Measurements from ENCODE around the gene SIGMAR1.

Gene SIGMAR1

DNA sequence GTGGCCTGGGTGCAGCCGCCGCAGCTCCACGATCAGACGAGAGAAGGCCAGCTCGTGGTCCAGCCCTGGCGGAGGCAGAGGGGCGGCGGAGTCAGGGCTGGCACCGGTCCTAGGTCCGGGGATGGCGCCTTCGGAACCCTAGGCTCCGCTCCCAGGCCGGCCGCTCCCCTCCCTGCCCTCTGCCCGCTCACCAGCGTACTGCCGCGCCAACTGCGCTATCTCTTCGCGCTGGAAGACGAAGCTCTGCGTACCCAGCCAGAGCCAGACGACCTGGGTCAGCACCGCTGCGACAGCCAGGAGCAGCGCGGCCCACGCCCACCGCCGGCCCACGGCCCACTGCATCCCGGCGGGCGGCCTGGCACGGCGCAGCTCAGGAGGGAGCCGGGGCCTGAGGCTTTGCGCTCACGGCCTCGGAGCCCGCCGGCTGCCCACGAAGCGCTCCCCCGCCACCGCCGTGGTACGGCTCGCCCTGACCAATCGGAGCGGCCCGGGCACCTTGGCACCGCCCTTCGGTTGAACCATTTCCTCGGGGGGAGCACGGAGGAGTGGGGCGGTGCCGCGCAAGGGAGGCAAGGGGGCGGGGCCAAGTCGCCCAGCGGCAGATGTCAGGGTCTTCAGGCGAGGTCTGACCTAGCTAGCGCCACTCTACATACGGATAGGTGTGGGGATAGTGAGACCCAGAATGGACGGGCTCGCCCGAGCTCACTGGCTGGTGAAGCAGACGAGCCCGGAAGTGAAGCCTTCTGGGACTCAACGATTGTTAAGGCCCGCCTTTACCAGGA lies at the start of gene SIGMAR1:
SIGMAR1 (minus strand) TSS at position 432 of the 782 bp plus-strand sequence; CDS start at position 342, 90 bp downstream.
- DNase-seq (ENCODE audit: low read depth) = peak; percentile 88

- DNase-seq (ENCODE audit: low read depth) = no peak
Observed at GRCh38 chr9:34686732-34687131, 49.1 kb upstream of the SIGMAR1 start.

DNA sequence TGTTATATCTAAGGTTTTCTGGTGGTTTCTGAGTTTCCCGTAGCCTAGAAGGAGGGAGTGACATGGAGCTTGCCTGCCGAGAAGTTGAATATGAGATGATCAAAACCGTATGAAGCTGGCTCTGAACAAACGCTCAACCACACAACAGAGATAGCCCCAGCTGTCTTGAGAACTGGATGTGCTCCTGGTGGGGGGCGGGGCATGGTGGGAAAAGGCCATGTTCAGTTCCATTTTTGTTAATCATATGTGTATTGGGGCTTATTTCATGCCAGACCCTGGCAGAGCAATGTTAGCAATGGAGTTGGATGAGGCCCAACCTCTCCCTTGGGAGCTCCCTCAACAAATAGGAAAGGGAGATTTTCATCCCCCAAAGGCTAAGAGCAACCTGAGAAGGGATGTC lies 48.6 kb upstream of the SIGMAR1 start:
- DNase-seq (ENCODE audit: low read depth) = no peak

DNA sequence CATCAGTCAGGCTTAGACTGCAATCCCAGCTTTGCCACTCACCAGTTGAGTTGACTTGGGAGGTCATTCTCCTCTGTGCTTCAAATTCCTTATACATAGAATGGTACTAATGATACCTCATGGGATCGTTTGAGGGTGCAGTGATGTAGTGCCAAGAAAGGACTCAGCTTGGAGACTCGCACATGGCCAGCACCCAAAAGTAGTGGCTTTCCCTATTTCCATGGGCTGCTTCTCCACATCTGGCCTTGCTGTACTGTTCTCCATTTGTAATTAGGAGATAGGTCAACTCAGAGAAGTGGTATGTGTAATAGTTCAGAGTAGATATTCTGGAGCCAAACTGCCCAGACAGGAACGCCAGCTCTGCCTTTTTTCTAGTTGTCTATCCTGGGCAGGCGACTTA lies 48.0 kb upstream of the SIGMAR1 start:
- DNase-seq (ENCODE audit: low read depth) = no peak

GRCh38 chr9:34684816-34685215 lies 47.2 kb upstream of the SIGMAR1 start:
- no peak for DNase-seq (ENCODE audit: low read depth)

GRCh38 chr9:34684145-34684544 lies 46.6 kb upstream of the SIGMAR1 start:
- no peak for DNase-seq (ENCODE audit: low read depth)

- no peak for DNase-seq (ENCODE audit: low read depth)
Observed at GRCh38 chr9:34675869-34676268, 38.3 kb upstream of the SIGMAR1 start.

DNA sequence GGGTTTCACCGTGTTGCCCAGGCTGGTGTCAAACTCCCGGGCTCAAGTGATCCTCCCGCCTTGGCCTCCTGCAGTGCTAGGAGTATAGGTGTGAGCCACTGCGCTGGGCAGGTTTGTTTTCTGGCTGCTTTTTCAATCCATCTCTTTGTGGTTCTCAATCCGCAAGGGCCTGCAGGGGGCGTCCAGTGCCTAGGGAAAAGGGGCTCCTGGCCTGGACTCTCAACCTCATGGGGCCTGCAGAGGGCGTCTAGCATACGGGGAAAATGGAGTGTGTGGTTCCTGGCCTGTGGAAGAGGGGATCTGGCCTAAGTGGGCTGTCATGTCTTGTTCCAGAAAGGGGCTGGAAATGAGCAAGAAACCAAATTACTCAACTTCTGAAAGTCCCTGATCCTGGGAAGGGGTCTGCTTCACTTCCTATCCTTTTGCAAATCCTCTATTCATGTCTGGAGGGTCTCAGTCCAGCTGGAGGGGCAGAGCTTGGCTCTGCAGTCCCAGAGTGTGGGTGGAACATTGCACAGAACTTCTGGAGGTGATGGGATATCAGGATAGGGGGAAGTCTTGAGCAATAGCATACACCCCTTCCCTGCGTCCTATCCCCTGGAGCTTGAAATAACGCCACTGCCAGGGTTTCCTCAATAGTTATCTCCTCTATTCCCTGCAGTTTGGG lies 37.6 kb upstream of the SIGMAR1 start:
- no peak for DNase-seq (ENCODE audit: low read depth)

GRCh38 chr9:34674440-34674839 lies 36.9 kb upstream of the SIGMAR1 start:
- DNase-seq (ENCODE audit: low read depth) = no peak

DNA sequence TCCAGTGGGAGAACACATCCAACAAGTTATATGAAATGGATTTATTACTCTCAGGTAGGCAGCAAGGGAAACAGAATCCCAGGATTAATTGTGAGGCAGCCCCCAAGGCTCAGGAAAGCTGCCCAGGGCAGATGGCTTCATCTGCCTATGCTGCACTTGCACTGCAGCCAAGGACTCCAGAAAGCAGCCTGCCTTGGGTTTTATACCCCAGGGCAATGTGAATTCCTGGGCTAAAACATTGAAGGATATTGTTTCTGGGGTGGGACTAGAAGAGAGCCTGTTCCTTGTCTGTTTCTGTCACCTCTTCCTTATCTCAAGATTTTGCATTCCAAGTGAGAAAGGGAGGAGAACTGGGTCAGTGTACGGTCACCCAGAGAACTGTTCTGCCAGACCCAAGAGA lies 33.7 kb upstream of the SIGMAR1 start:
- no peak for DNase-seq (ENCODE audit: low read depth)

DNA sequence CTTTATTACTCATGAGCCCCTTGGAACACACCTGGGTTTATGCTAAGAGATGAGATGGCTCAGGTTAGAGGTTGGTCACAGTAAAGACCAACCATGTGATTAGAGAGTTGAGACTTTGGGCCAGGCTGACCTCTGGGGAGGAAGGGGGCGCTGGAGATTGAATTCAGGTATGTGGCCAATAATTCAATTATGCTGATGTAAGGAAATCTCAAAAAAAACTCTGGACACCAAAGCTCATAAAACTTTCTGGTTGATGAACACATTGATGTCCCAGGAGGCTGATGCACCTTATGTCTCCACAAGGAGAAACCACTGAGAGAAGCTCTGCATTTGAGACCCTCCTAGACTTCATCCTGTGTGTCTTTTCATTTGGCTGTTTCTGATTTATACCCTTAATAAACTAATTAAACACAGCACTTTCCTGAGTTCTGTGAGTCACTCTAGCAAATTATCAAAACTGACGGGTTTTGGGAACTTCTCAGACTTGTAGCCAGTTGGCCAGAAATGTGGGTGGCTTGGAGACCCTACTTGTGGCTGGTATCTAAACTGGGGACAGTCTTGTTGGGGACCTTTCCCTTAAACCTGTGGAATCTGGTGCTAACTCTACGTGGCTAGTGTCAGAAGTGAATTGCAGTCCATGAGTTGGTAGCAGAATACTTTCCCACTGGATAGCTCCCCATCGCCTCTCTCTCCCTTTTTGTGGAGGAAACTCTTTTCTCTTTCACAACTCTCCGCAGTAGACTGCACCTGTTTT lies 32.4 kb upstream of the SIGMAR1 start:
- DNase-seq (ENCODE audit: low read depth) = no peak

- DNase-seq (ENCODE audit: low read depth) = peak; percentile 74
Observed at GRCh38 chr9:34665381-34666250, 28.0 kb upstream of the SIGMAR1 start.

DNA sequence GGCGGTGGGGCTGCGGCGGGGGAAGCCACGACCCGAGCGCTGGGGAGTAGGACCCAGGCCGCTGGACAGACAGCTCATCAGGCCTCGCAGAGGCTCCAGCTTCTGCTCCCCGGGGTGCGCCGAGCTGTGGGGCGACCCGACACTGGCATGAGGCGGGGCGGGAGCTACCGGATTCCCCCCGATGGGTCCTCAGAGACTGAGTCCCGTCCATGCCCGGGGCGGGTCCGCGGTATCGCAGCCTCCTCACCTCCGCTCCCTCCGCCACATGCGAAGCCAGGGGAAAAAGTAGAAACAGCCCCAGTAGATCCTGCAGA lies 27.4 kb upstream of the SIGMAR1 start:
- DNase-seq (ENCODE audit: low read depth) = no peak

- DNase-seq (ENCODE audit: low read depth) = peak; percentile 60
Observed at GRCh38 chr9:34664281-34665066, 26.9 kb upstream of the SIGMAR1 start.

DNA sequence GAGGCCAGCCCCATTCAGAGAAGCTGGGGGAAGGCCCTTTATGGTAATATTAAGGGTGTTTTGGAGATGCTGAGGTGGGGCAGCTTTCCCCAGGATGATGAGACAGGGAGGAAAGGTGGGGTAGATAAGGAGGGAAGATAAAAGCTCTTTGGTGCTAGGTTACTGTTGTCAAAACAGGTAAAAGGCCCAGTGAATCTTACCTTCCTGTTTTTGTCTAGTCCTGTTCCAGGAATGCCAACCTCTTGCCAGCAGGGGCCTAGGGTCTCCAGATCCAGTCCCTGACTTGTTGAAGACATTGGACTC lies 25.7 kb upstream of the SIGMAR1 start:
- no peak for DNase-seq (ENCODE audit: low read depth)

- DNase-seq (ENCODE audit: low read depth) = no peak
Observed at GRCh38 chr9:34662526-34663302, 25.1 kb upstream of the SIGMAR1 start, which contains the start of gene CCL27. TSS of gene CCL27 (minus strand) at chr9:34662657. CDS start at chr9:34662633, 24 bp downstream.

- DNase-seq (ENCODE audit: low read depth) = no peak
Observed at GRCh38 chr9:34659592-34660253, 22.1 kb upstream of the SIGMAR1 start.

DNA sequence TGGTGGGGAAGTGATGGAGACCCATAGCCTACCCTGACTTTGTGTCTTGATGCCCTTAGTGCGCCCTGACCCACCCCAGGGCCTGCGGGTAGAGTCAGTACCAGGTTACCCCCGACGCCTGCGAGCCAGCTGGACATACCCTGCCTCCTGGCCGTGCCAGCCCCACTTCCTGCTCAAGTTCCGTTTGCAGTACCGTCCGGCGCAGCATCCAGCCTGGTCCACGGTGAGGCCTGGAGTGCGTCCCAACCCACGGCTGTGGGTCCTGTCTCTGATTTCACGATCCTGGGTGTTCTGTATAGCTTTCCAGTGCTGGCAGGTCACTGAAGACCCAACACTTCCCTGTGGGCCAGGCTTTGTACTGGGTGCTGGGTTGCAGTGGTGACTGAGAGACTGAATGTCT lies 20.9 kb upstream of the SIGMAR1 start:
- DNase-seq (ENCODE audit: low read depth) = no peak

- no peak for DNase-seq (ENCODE audit: low read depth)
Observed at GRCh38 chr9:34656992-34657391, 19.4 kb upstream of the SIGMAR1 start.

DNA sequence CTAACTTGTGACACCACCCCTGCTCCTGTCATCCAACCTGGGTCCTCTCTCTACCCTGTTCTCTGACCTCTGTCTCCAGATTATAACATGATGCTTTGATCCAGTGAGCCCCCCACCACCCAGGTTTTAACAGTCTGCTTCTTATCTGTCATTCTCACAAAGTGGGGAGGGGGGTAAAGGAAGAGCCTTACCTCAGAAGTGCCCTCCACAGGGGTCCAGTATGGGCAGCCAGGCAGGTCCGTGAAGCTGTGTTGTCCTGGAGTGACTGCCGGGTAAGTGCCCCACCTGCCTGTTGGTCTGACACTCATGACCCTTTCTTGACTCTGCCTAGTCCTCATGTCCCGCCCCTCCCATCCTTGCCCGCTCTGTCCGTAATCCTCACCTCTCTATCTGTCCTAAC lies 17.8 kb upstream of the SIGMAR1 start:
- no peak for DNase-seq (ENCODE audit: low read depth)

Data from CMK (cell line).